Lung (tissue), 12 donors: ENCODE data around the gene AREL1. TPM values are rescaled to one million over a fixed set of nuclear protein-coding genes. Genes with fewer than 3 reads are reported as not detected.

ENCODE experiments used
- ATAC-seq: fragments of 200-7000 bp; cut with Tn5 transposase; one replicate; pipeline ENCODE4 v1.9.1; 2020; ENCODE audit warnings: moderate number of reproducible peaks; ENCODE audit not compliant: insufficient read depth, low FRiP score
- DNase-seq, 3 donors: peaks; one replicate each; pipeline ENCODE4 v3.0.0-alpha.2; 2013 to 2017
- H3K27ac ChIP-seq, 2 donors: one replicate each; pipeline ENCODE4 v1.5.1; 2013; ENCODE audit warnings: mild to moderate bottlenecking in 2 of 2, moderate library complexity in 2 of 2, control low read depth in 1 of 2, inconsistent platforms in 1 of 2, low read depth in 1 of 2, low read length in 1 of 2
- H3K27me3 ChIP-seq, 3 donors: one replicate each; pipeline ENCODE4 v1.5.1; 2013; ENCODE audit warnings: low read length in 2 of 3; ENCODE audit not compliant: control insufficient read depth in 3 of 3, insufficient read depth in 3 of 3
- H3K36me3 ChIP-seq, 4 donors: one replicate each; pipeline ENCODE4 v1.5.1; 2013; ENCODE audit warnings: low read length in 4 of 4, mild to moderate bottlenecking in 1 of 4, moderate library complexity in 1 of 4; ENCODE audit not compliant: control insufficient read depth in 4 of 4, insufficient read depth in 4 of 4
- H3K4me1 ChIP-seq, 5 donors: one replicate each; pipeline ENCODE4 v1.5.1; 2013; ENCODE audit warnings: low read length in 5 of 5, mild to moderate bottlenecking in 2 of 5, moderate library complexity in 1 of 5; ENCODE audit not compliant: control insufficient read depth in 5 of 5, insufficient read depth in 5 of 5
- H3K4me3 ChIP-seq: one replicate; pipeline ENCODE4 v1.5.1; 2013; ENCODE audit warnings: mild to moderate bottlenecking, control low read depth, moderate library complexity
- H3K9ac ChIP-seq, 2 donors: one replicate each; pipeline ENCODE4 v1.5.1; 2013; ENCODE audit warnings: low read length in 2 of 2, control low read depth in 1 of 2; ENCODE audit not compliant: insufficient read depth in 1 of 2
- H3K9me3 ChIP-seq, 4 donors: one replicate each; pipeline ENCODE4 v1.5.1; 2013; ENCODE audit warnings: low read length in 3 of 4, mild to moderate bottlenecking in 1 of 4, moderate library complexity in 1 of 4; ENCODE audit not compliant: control insufficient read depth in 4 of 4, insufficient read depth in 3 of 4
- CTCF ChIP-seq: IDR thresholded peaks from 2 replicates; pipeline ENCODE4 v1.5.1; 2012; ENCODE audit warnings: mild to moderate bottlenecking; ENCODE audit errors: control extremely low read depth, extremely low read depth
- WGBS, 2 donors: extraction: QIAGEN DNeasy Blood & Tissue Kit; methylation state at CpG; one replicate each; pipeline ENCODE4 v1.1.7; 2013; 5-methylcytosine and 5-hydroxymethylcytosine counted together
- polyA plus RNA-seq, 2 donors: library from polyadenylated mRNA; stranded (reverse); fragments of 200-250 nt; gene quantifications; one replicate each; pipeline ENCODE4 v1.2.1, GENCODE V29; 2013
- total RNA-seq, 2 donors: library from RNA; depleted of rRNA in 1 of 2; stranded (reverse); fragments of >200 nt in 1 of 2; gene quantifications; one replicate each; pipeline ENCODE4 v1.2.1, GENCODE V29; 2014 to 2021
- donor health status: control.
- donor health status: control.
- donor health status: Bipolar disorder and iron deficiency.
- donor health status: healthy.
- donor health status: DM: yes; HTN: yes; CAD: no.

The AREL1 gene
- total and polyA plus RNA-seq, 4 donors, result 10.5 to 41.6 (median 23.8) TPM

GRCh38 chr14:74693191-74693590 lies 19.7 kb downstream of the AREL1 start:
- no peak overlapping the region for H3K4me3 ChIP-seq
- TF ChIP-seq CTCF, result no peak
- peaks cover 0 to 32% (median 8%) of the 10 kb centered on the region in 5 donors for H3K4me1 ChIP-seq
- no peaks in the 10 kb centered on the region for H3K27me3 ChIP-seq
- no peak for ATAC-seq
- no peak overlapping the region for H3K27ac ChIP-seq
- 93 to 94% methylated on average over 3 of the region's 3 CpGs for WGBS, 2 donors
- no peaks in the 10 kb centered on the region for H3K9me3 ChIP-seq
- no peak overlapping the region for H3K9ac ChIP-seq
- peaks cover 2 to 13% (median 9%) of the 10 kb centered on the region in 4 donors for H3K36me3 ChIP-seq
- no peak for DNase-seq

- peaks cover 8 to 20% (median 11%) of the 10 kb centered on the region in 4 donors for H3K36me3 ChIP-seq
- H3K4me1 ChIP-seq, result peaks cover 0 to 17% (median 12%) of the 10 kb centered on the region in 5 donors
- no peak overlapping the region for H3K4me3 ChIP-seq
- peak overlapping the region in 1 of 2 donors; percentile 13 for H3K9ac ChIP-seq
- H3K9me3 ChIP-seq, result no peaks in the 10 kb centered on the region
- no peak overlapping the region for H3K27ac ChIP-seq
- no peak for DNase-seq
- TF ChIP-seq CTCF, result no peak
- 60 to 65% methylated on average over 2 of the region's 2 CpGs for WGBS, 2 donors
- no peak for ATAC-seq
- no peaks in the 10 kb centered on the region for H3K27me3 ChIP-seq
Measured at GRCh38 chr14:74691456-74691855, 21.4 kb downstream of the AREL1 start.

- no peak for DNase-seq
- no peak overlapping the region for H3K9ac ChIP-seq
- ATAC-seq, result no peak
- TF ChIP-seq CTCF, result no peak
- WGBS, 2 donors, result 88 to 92% methylated on average over 3 of the region's 3 CpGs
- H3K27me3 ChIP-seq, result no peaks in the 10 kb centered on the region
- H3K27ac ChIP-seq, result peak overlapping the region in 1 of 2 donors; percentile 45
- H3K4me3 ChIP-seq, result no peak overlapping the region
- no peaks in the 10 kb centered on the region for H3K9me3 ChIP-seq
- H3K36me3 ChIP-seq, result peaks cover 22 to 45% (median 27%) of the 10 kb centered on the region in 4 donors
- peaks cover 0 to 13% (median 0%) of the 10 kb centered on the region in 5 donors for H3K4me1 ChIP-seq
Measured at GRCh38 chr14:74685921-74686678, 26.8 kb downstream of the AREL1 start.

GRCh38 chr14:74685056-74685455 lies 27.8 kb downstream of the AREL1 start:
- H3K9ac ChIP-seq, result no peak overlapping the region
- H3K27me3 ChIP-seq, result no peaks in the 10 kb centered on the region
- H3K27ac ChIP-seq, result no peak overlapping the region
- no peak for TF ChIP-seq CTCF
- H3K9me3 ChIP-seq, result no peaks in the 10 kb centered on the region
- 57 to 81% methylated on average over 2 of the region's 2 CpGs for WGBS, 2 donors
- H3K36me3 ChIP-seq, result peaks cover 19 to 39% (median 29%) of the 10 kb centered on the region in 4 donors
- ATAC-seq (no peak), DNase-seq (no peak)
- H3K4me1 ChIP-seq, result peaks cover 0 to 13% (median 0%) of the 10 kb centered on the region in 5 donors
- H3K4me3 ChIP-seq, result no peak overlapping the region
